Activated CD4-positive, alpha-beta memory T cell treated with anti-CD3 and anti-CD28 coated beads, Interleukin-2, amount 10 ng/mL, durations not matched to agents 7 days and 5 days (primary cell): ENCODE data around the gene PIWIL4. TPM values are rescaled to one million over a fixed set of nuclear protein-coding genes. Genes with fewer than 3 reads are reported as not detected.

Source experiments
- CTCF ChIA-PET: fragments of 350-600 bp; sonication (Branson Sonifier 250); formaldehyde crosslinking; loops from one replicate; lab custom pipeline; 2021; ENCODE audit warnings: antibody characterized with exemption, inconsistent platforms; lab: Charles Lee
- POLR2A ChIA-PET: fragments of 350-600 bp; sonication (Branson Sonifier 250); formaldehyde crosslinking; loops from one replicate; lab custom pipeline; 2021; ENCODE audit warnings: antibody characterized with exemption; lab: Charles Lee
- DNase-seq: peaks from one replicate; pipeline ENCODE4 v3.0.0-alpha.2; 2020
- H3K27ac Mint-ChIP-seq: one replicate; pipeline ENCODE4 v1.8.0; 2021; ENCODE audit warnings: mild to moderate bottlenecking, mixed read lengths
- H3K27me3 Mint-ChIP-seq: one replicate; pipeline ENCODE4 v1.8.0; 2021; ENCODE audit warnings: mixed read lengths
- H3K36me3 Mint-ChIP-seq: one replicate; pipeline ENCODE4 v1.8.0; 2021; ENCODE audit warnings: low read depth, mixed read lengths
- H3K4me1 Mint-ChIP-seq: one replicate; pipeline ENCODE4 v1.8.0; 2021; ENCODE audit warnings: mixed read lengths
- H3K4me3 Mint-ChIP-seq: one replicate; pipeline ENCODE4 v1.8.0; 2021; ENCODE audit warnings: mild to moderate bottlenecking, mixed read lengths
- H3K9me3 Mint-ChIP-seq: one replicate; pipeline ENCODE4 v1.8.0; 2021; ENCODE audit warnings: mixed read lengths
- total RNA-seq, 2 experiments: library from RNA; stranded (reverse); gene quantifications; one replicate each; pipeline ENCODE4 v1.2.3, GENCODE V29; 2021

The PIWIL4 gene
- total RNA-seq: 1 to 10 TPM in 1 of 2 experiments, under 1 TPM in 1; 0.60 to 1.1 TPM

- DNase-seq: no peak
- ChIA-PET POLR2A (no interaction called here), CTCF (no interaction called here)
- no peak within 1 kb of the TSS for H3K27ac Mint-ChIP-seq
- H3K9me3 Mint-ChIP-seq: no peaks in the 10 kb centered on the region
- no peaks in the 10 kb centered on the region for H3K36me3 Mint-ChIP-seq
- no peaks in the 10 kb centered on the region for H3K4me1 Mint-ChIP-seq
- no peak within 1 kb of the TSS for H3K4me3 Mint-ChIP-seq
- H3K27me3 Mint-ChIP-seq: no peaks in the 10 kb centered on the region
Observed at GRCh38 chr11:94567181-94567670, at the start of gene PIWIL4. PIWIL4 (plus strand) TSS chr11:94567368; CDS start chr11:94567519, 151 bp downstream.

GRCh38 chr11:94518300-94518699, 48.9 kb upstream of the PIWIL4 start:
- Mint-ChIP-seq H3K4me3 (no peak overlapping the region), H3K36me3 (no peaks in the 10 kb centered on the region), H3K9me3 (no peaks in the 10 kb centered on the region), H3K4me1 (no peaks in the 10 kb centered on the region), H3K27me3 (peaks cover 20% of the 10 kb centered on the region), H3K27ac (no peak overlapping the region)
- ChIA-PET POLR2A (no interaction called here), CTCF (interaction anchor here (0.6 to 1.5 kb wide), 4 partner anchors 85 to 448 kb away, joined by 3 to 6 read pairs (median 3); no protein-coding TSS in a partner anchor)
- DNase-seq: no peak

GRCh38 chr11:94519478-94520084, 47.6 kb upstream of the PIWIL4 start:
- Mint-ChIP-seq H3K27ac (no peak overlapping the region), H3K36me3 (no peaks in the 10 kb centered on the region), H3K27me3 (peaks cover 20% of the 10 kb centered on the region), H3K4me1 (no peaks in the 10 kb centered on the region), H3K9me3 (no peaks in the 10 kb centered on the region), H3K4me3 (no peak overlapping the region)
- ChIA-PET CTCF (interaction anchor here (0.8 to 1.5 kb wide), 5 partner anchors 9 to 84 kb away, joined by 3 to 6 read pairs (median 3); no protein-coding TSS in a partner anchor), POLR2A (no interaction called here)
- DNase-seq: no peak

- no peak for DNase-seq
- H3K9me3 Mint-ChIP-seq: no peaks in the 10 kb centered on the region
- H3K27me3 Mint-ChIP-seq: peaks cover 13% of the 10 kb centered on the region
- ChIA-PET CTCF (interaction anchor here (1.0 to 1.6 kb wide), 4 partner anchors 81 to 225 kb away, joined by 3 to 5 read pairs (median 3); no protein-coding TSS in a partner anchor), POLR2A (no interaction called here)
- no peak overlapping the region for H3K27ac Mint-ChIP-seq
- no peak overlapping the region for H3K4me3 Mint-ChIP-seq
- no peaks in the 10 kb centered on the region for H3K4me1 Mint-ChIP-seq
- H3K36me3 Mint-ChIP-seq: no peaks in the 10 kb centered on the region
Observed at GRCh38 chr11:94521684-94522083, 45.5 kb upstream of the PIWIL4 start.

- H3K27ac Mint-ChIP-seq: no peak overlapping the region
- peaks cover 25% of the 10 kb centered on the region for H3K27me3 Mint-ChIP-seq
- H3K9me3 Mint-ChIP-seq: no peaks in the 10 kb centered on the region
- no peaks in the 10 kb centered on the region for H3K4me1 Mint-ChIP-seq
- DNase-seq: no peak
- ChIA-PET CTCF (interaction anchor here (0.7 to 1.2 kb wide), 2 partner anchors 41 to 374 kb away, joined by 3 read pairs; no protein-coding TSS in a partner anchor), POLR2A (no interaction called here)
- H3K36me3 Mint-ChIP-seq: no peaks in the 10 kb centered on the region
- H3K4me3 Mint-ChIP-seq: no peak overlapping the region
Observed at GRCh38 chr11:94524341-94524740, 42.8 kb upstream of the PIWIL4 start.

- H3K4me1 Mint-ChIP-seq: no peaks in the 10 kb centered on the region
- peaks cover 36% of the 10 kb centered on the region for H3K27me3 Mint-ChIP-seq
- ChIA-PET CTCF (interaction anchor here (1.0 to 1.4 kb wide), 3 partner anchors 9 to 22 kb away, joined by 3 read pairs; partner anchors contain the start of gene FUT4), POLR2A (no interaction called here)
- DNase-seq: no peak
- no peak overlapping the region for H3K4me3 Mint-ChIP-seq
- H3K27ac Mint-ChIP-seq: no peak overlapping the region
- H3K9me3 Mint-ChIP-seq: no peaks in the 10 kb centered on the region
- no peaks in the 10 kb centered on the region for H3K36me3 Mint-ChIP-seq
Observed at GRCh38 chr11:94525546-94526324, 41.4 kb upstream of the PIWIL4 start.

GRCh38 chr11:94526645-94527438, 40.3 kb upstream of the PIWIL4 start:
- Mint-ChIP-seq H3K4me1 (no peaks in the 10 kb centered on the region), H3K4me3 (no peak overlapping the region), H3K9me3 (no peaks in the 10 kb centered on the region), H3K36me3 (no peaks in the 10 kb centered on the region), H3K27ac (no peak overlapping the region), H3K27me3 (peaks cover 38% of the 10 kb centered on the region)
- ChIA-PET POLR2A (no interaction called here), CTCF (no interaction called here)
- DNase-seq: no peak

GRCh38 chr11:94528551-94528950, 38.6 kb upstream of the PIWIL4 start:
- POLR2A ChIA-PET: no interaction called here
- Mint-ChIP-seq H3K4me3 (no peak overlapping the region), H3K36me3 (no peaks in the 10 kb centered on the region), H3K4me1 (no peaks in the 10 kb centered on the region), H3K27ac (no peak overlapping the region), H3K27me3 (peaks cover 43% of the 10 kb centered on the region), H3K9me3 (no peaks in the 10 kb centered on the region)
- DNase-seq: no peak
- CTCF ChIA-PET: no interaction called here

GRCh38 chr11:94532211-94532610, 35.0 kb upstream of the PIWIL4 start:
- Mint-ChIP-seq H3K4me1 (no peaks in the 10 kb centered on the region), H3K27me3 (peaks cover 49% of the 10 kb centered on the region), H3K9me3 (no peaks in the 10 kb centered on the region), H3K27ac (no peak overlapping the region), H3K36me3 (no peaks in the 10 kb centered on the region), H3K4me3 (no peak overlapping the region)
- ChIA-PET POLR2A (no interaction called here), CTCF (no interaction called here)
- no peak for DNase-seq

- no peaks in the 10 kb centered on the region for H3K4me1 Mint-ChIP-seq
- H3K27ac Mint-ChIP-seq: no peak overlapping the region
- H3K27me3 Mint-ChIP-seq: peaks cover 50% of the 10 kb centered on the region
- no peaks in the 10 kb centered on the region for H3K9me3 Mint-ChIP-seq
- H3K4me3 Mint-ChIP-seq: no peak overlapping the region
- CTCF ChIA-PET: no interaction called here
- POLR2A ChIA-PET: no interaction called here
- no peaks in the 10 kb centered on the region for H3K36me3 Mint-ChIP-seq
- no peak for DNase-seq
Observed at GRCh38 chr11:94533206-94533605, 34.0 kb upstream of the PIWIL4 start.

GRCh38 chr11:94533696-94534630, 33.2 kb upstream of the PIWIL4 start:
- Mint-ChIP-seq H3K27ac (no peak overlapping the region), H3K27me3 (peaks cover 48% of the 10 kb centered on the region), H3K9me3 (no peaks in the 10 kb centered on the region), H3K36me3 (no peaks in the 10 kb centered on the region), H3K4me3 (no peak overlapping the region), H3K4me1 (no peaks in the 10 kb centered on the region)
- POLR2A ChIA-PET: no interaction called here
- CTCF ChIA-PET: no interaction called here
- DNase-seq: no peak

GRCh38 chr11:94536386-94536785, 30.8 kb upstream of the PIWIL4 start:
- no peak for DNase-seq
- Mint-ChIP-seq H3K27me3 (peaks cover 35% of the 10 kb centered on the region), H3K9me3 (no peaks in the 10 kb centered on the region), H3K27ac (no peak overlapping the region), H3K4me1 (no peaks in the 10 kb centered on the region), H3K4me3 (no peak overlapping the region), H3K36me3 (no peaks in the 10 kb centered on the region)
- CTCF ChIA-PET: interaction anchor here (1.2 kb wide), 1 partner anchor 24 kb away, joined by 3 read pairs; the partner anchor contains the start of gene C11orf97
- POLR2A ChIA-PET: no interaction called here
